Measurements from ENCODE around the gene OR2H1. TPM values are rescaled to one million over a fixed set of nuclear protein-coding genes. Genes with fewer than 3 reads are reported as not detected.

The OR2H1 gene
- total RNA-seq, 1 donor from 2014 or later = not detected

- Mint-ChIP-seq H3K4me3 (no peak within 1 kb of the TSS), H3K27ac (no peak within 1 kb of the TSS), H3K9me3 (no peaks in the 10 kb centered on the region), H3K27me3 (ENCODE audit: insufficient read depth) (peaks cover 8% of the 10 kb centered on the region), H3K4me1 (ENCODE audit: low read depth) (no peaks in the 10 kb centered on the region), H3K36me3 (ENCODE audit: low read depth) (no peaks in the 10 kb centered on the region)
- intact Hi-C loops (cut with micrococcal nuclease) = no loop called here
- DNase-seq (ENCODE audit: low spot score) = no peak
These were observed 30.7 kb downstream of the OR2H1 start, which contains the start of gene MAS1L for GRCh38 chr6:29487660-29488059. TSS of gene MAS1L (minus strand) at chr6:29487956. CDS start at chr6:29487902, 54 bp downstream.

GRCh38 chr6:29488874-29489273 lies 31.9 kb downstream of the OR2H1 start:
- Mint-ChIP-seq H3K27me3 (ENCODE audit: insufficient read depth) (peaks cover 5% of the 10 kb centered on the region), H3K36me3 (ENCODE audit: low read depth) (no peaks in the 10 kb centered on the region), H3K9me3 (no peaks in the 10 kb centered on the region), H3K4me1 (ENCODE audit: low read depth) (no peaks in the 10 kb centered on the region), H3K4me3 (no peak overlapping the region), H3K27ac (no peak overlapping the region)
- no peak for DNase-seq (ENCODE audit: low spot score)
- intact Hi-C loops (cut with micrococcal nuclease) = no loop called here

DNA sequence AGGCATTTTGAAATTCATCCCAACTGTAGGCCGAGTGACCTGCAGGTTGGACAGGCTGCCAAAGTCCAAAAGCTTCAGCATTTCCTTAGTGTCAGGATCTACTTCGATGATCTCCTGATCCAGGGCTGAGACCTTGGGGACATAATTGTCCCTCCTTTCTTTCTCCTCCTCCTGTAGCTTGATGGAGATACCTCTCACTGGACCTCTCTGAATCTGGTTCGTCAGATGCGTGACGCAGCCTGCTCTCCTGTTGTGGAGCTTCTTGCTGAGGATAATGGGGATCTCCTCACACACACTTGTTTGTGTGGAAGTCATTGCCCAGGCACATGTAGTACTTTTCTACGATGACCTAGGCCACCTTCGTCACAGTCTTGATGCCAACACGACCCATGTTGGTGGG lies 32.3 kb downstream of the OR2H1 start:
- H3K4me1 Mint-ChIP-seq (ENCODE audit: low read depth) = no peaks in the 10 kb centered on the region
- H3K27ac Mint-ChIP-seq = no peak overlapping the region
- H3K4me3 Mint-ChIP-seq = no peak overlapping the region
- intact Hi-C loops (cut with micrococcal nuclease) = no loop called here
- H3K9me3 Mint-ChIP-seq = no peaks in the 10 kb centered on the region
- H3K27me3 Mint-ChIP-seq (ENCODE audit: insufficient read depth) = peaks cover 5% of the 10 kb centered on the region
- no peaks in the 10 kb centered on the region for H3K36me3 Mint-ChIP-seq (ENCODE audit: low read depth)
- no peak for DNase-seq (ENCODE audit: low spot score)

- DNase-seq (ENCODE audit: low spot score) = no peak
- Mint-ChIP-seq H3K4me3 (no peak overlapping the region), H3K36me3 (ENCODE audit: low read depth) (no peaks in the 10 kb centered on the region), H3K27me3 (ENCODE audit: insufficient read depth) (peaks cover 5% of the 10 kb centered on the region), H3K27ac (no peak overlapping the region), H3K9me3 (no peaks in the 10 kb centered on the region), H3K4me1 (ENCODE audit: low read depth) (no peaks in the 10 kb centered on the region)
- intact Hi-C loops (cut with micrococcal nuclease) = no loop called here
These were observed 33.1 kb downstream of the OR2H1 start for GRCh38 chr6:29490055-29490454.

DNA sequence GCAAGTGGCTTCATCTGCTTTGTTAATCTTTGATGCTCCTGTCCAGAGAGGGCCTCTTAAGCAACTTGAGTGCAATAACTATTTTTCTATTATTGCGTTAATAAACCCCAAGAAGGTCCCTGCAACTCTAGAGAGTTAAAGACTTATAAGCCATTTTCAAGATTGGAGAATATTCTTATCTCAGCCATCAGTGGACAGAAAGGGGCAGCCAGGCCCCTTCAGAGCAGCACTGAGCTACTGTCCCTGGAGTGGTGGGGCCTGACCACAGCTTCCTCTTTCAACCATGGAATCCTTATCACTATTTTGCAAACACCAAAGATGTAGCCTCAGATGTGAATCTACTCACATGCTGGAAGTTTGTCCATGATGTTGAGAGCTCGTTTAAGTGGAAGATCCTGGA lies 33.6 kb downstream of the OR2H1 start:
- no peak for DNase-seq (ENCODE audit: low spot score)
- H3K27me3 Mint-ChIP-seq (ENCODE audit: insufficient read depth) = peaks cover 5% of the 10 kb centered on the region
- no peaks in the 10 kb centered on the region for H3K36me3 Mint-ChIP-seq (ENCODE audit: low read depth)
- intact Hi-C loops (cut with micrococcal nuclease) = no loop called here
- H3K27ac Mint-ChIP-seq = no peak overlapping the region
- no peaks in the 10 kb centered on the region for H3K4me1 Mint-ChIP-seq (ENCODE audit: low read depth)
- H3K9me3 Mint-ChIP-seq = no peaks in the 10 kb centered on the region
- H3K4me3 Mint-ChIP-seq = no peak overlapping the region

DNA sequence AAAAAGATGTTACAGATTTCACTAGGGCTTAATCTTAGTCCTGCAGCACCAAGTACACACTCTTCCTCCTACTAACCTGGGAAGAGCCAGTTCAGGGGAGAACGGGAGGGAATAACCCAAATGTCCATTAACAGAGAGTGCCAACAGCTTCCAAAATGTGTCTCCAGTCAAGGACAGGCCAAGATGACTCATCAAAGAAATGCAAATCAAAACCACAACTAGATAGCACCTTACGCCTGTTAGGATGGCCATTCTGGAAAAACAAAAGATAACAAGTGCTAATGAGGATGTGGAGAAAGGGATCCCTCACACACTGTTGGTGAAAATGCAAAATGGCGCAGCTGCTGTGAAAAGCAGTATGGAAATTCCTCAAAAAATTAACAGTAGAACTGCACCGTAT lies 34.6 kb downstream of the OR2H1 start:
- H3K4me3 Mint-ChIP-seq = no peak overlapping the region
- no peak overlapping the region for H3K27ac Mint-ChIP-seq
- no peak for DNase-seq (ENCODE audit: low spot score)
- no peaks in the 10 kb centered on the region for H3K36me3 Mint-ChIP-seq (ENCODE audit: low read depth)
- intact Hi-C loops (cut with micrococcal nuclease) = no loop called here
- no peaks in the 10 kb centered on the region for H3K4me1 Mint-ChIP-seq (ENCODE audit: low read depth)
- H3K9me3 Mint-ChIP-seq = no peaks in the 10 kb centered on the region
- peaks cover 1% of the 10 kb centered on the region for H3K27me3 Mint-ChIP-seq (ENCODE audit: insufficient read depth)

DNA sequence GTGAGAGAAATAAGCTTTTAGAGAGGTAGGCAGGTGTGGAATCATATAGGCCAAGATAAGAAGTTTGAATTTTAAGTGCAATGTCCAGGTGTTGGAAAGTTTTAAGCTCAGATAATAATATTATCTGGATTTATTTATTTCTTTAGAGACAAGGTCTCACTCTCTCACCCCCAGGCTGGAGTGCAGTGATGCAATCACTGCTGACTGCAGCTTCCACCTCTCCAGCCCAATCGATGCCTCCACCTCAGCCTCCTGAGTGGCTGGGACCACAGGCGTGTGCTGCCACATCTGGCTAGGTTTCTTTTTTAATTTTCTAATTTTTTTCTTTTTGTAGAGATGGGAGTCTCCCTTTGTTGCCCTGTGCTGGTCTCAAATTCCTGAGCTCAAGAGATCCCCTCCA lies 36.3 kb downstream of the OR2H1 start:
- intact Hi-C loops (cut with micrococcal nuclease) = no loop called here
- Mint-ChIP-seq H3K4me3 (no peak overlapping the region), H3K9me3 (no peaks in the 10 kb centered on the region), H3K27ac (no peak overlapping the region), H3K27me3 (ENCODE audit: insufficient read depth) (peaks cover 9% of the 10 kb centered on the region), H3K4me1 (ENCODE audit: low read depth) (no peaks in the 10 kb centered on the region), H3K36me3 (ENCODE audit: low read depth) (no peaks in the 10 kb centered on the region)
- DNase-seq (ENCODE audit: low spot score) = no peak

GRCh38 chr6:29494131-29494530 lies 37.2 kb downstream of the OR2H1 start:
- Mint-ChIP-seq H3K27ac (no peak overlapping the region), H3K36me3 (ENCODE audit: low read depth) (no peaks in the 10 kb centered on the region), H3K4me3 (no peak overlapping the region), H3K9me3 (no peaks in the 10 kb centered on the region), H3K27me3 (ENCODE audit: insufficient read depth) (peaks cover 14% of the 10 kb centered on the region), H3K4me1 (ENCODE audit: low read depth) (no peaks in the 10 kb centered on the region)
- no peak for DNase-seq (ENCODE audit: low spot score)
- intact Hi-C loops (cut with micrococcal nuclease) = no loop called here

- Mint-ChIP-seq H3K9me3 (no peaks in the 10 kb centered on the region), H3K36me3 (ENCODE audit: low read depth) (no peaks in the 10 kb centered on the region), H3K4me3 (no peak overlapping the region), H3K4me1 (ENCODE audit: low read depth) (no peaks in the 10 kb centered on the region), H3K27ac (no peak overlapping the region), H3K27me3 (ENCODE audit: insufficient read depth) (peaks cover 16% of the 10 kb centered on the region)
- intact Hi-C loops (cut with micrococcal nuclease) = no loop called here
- DNase-seq (ENCODE audit: low spot score) = no peak
These were observed 38.6 kb downstream of the OR2H1 start for GRCh38 chr6:29495571-29495970.

DNA sequence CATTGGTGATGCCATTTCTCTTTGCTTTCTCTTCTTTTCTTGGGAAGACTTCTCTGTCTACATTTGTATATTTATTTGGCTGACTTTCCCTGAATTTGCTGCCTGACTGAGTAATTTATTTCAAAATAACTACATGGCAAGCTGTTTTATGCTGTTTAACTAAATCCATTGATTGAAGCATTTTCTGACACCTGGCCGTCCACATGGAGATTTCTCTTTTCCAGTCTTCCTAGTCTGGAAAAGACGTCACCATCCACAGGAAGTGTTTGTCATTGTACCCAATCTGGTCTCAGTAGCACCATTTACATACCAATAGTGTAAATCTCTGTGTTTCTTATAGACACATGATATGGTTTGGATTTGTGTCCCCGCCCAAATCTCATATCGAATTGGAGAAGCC lies 40.0 kb downstream of the OR2H1 start:
- intact Hi-C loops (cut with micrococcal nuclease) = no loop called here
- no peaks in the 10 kb centered on the region for H3K4me1 Mint-ChIP-seq (ENCODE audit: low read depth)
- no peaks in the 10 kb centered on the region for H3K9me3 Mint-ChIP-seq
- H3K27ac Mint-ChIP-seq = no peak overlapping the region
- peaks cover 16% of the 10 kb centered on the region for H3K27me3 Mint-ChIP-seq (ENCODE audit: insufficient read depth)
- no peaks in the 10 kb centered on the region for H3K36me3 Mint-ChIP-seq (ENCODE audit: low read depth)
- no peak for DNase-seq (ENCODE audit: low spot score)
- H3K4me3 Mint-ChIP-seq = no peak overlapping the region

DNA sequence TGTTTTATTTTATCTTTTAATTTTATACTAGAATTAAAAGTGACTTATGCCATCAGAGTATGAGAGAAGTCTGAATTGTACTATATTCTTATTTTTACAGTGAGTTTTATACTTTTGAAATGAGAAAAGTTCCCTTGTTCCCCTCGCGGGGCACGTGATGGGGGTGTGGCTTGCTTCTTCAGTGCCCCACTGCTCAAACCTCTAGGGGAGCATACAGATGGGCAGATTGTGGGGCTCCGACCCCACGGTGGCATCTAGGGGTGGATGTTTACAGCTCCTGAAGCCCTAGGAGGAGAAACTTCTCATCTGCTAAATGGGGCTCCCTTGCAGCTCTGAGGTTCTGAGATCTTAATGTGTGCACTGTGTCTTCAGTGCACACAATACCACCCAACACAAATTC lies 42.7 kb downstream of the OR2H1 start:
- peaks cover 19% of the 10 kb centered on the region for H3K27me3 Mint-ChIP-seq (ENCODE audit: insufficient read depth)
- no peaks in the 10 kb centered on the region for H3K4me1 Mint-ChIP-seq (ENCODE audit: low read depth)
- no peak overlapping the region for H3K4me3 Mint-ChIP-seq
- DNase-seq (ENCODE audit: low spot score) = no peak
- intact Hi-C loops (cut with micrococcal nuclease) = no loop called here
- H3K36me3 Mint-ChIP-seq (ENCODE audit: low read depth) = no peaks in the 10 kb centered on the region
- H3K9me3 Mint-ChIP-seq = no peaks in the 10 kb centered on the region
- H3K27ac Mint-ChIP-seq = no peak overlapping the region

- H3K4me3 Mint-ChIP-seq = no peak overlapping the region
- no peaks in the 10 kb centered on the region for H3K4me1 Mint-ChIP-seq (ENCODE audit: low read depth)
- DNase-seq (ENCODE audit: low spot score) = no peak
- no peaks in the 10 kb centered on the region for H3K36me3 Mint-ChIP-seq (ENCODE audit: low read depth)
- intact Hi-C loops (cut with micrococcal nuclease) = no loop called here
- H3K27me3 Mint-ChIP-seq (ENCODE audit: insufficient read depth) = peaks cover 22% of the 10 kb centered on the region
- H3K9me3 Mint-ChIP-seq = no peaks in the 10 kb centered on the region
- no peak overlapping the region for H3K27ac Mint-ChIP-seq
These were observed 43.6 kb downstream of the OR2H1 start for GRCh38 chr6:29500594-29500993.

GRCh38 chr6:29501106-29501505 lies 44.2 kb downstream of the OR2H1 start:
- H3K27ac Mint-ChIP-seq = no peak overlapping the region
- intact Hi-C loops (cut with micrococcal nuclease) = no loop called here
- H3K27me3 Mint-ChIP-seq (ENCODE audit: insufficient read depth) = peaks cover 22% of the 10 kb centered on the region
- H3K4me3 Mint-ChIP-seq = no peak overlapping the region
- DNase-seq (ENCODE audit: low spot score) = no peak
- H3K36me3 Mint-ChIP-seq (ENCODE audit: low read depth) = no peaks in the 10 kb centered on the region
- no peaks in the 10 kb centered on the region for H3K4me1 Mint-ChIP-seq (ENCODE audit: low read depth)
- H3K9me3 Mint-ChIP-seq = no peaks in the 10 kb centered on the region

DNA sequence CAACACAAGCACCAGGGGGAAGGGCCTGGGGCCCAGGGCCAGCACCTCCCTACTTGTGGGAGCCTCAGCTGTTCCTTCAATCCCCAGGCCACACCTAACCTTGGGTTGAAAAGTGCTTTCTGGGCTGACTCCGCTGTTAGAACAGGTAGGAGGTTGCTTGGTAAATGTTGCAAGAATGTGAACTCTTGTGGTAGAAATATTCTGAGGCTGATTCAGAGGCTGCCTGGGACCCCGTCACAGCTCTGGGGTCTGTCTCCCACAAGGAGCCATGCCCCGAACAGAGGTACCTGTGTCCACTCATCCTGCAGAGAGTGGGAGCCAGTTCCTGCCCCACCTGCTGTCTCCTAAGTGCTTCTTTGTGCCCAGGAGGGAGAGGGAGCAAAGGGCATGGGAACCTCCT lies 45.2 kb downstream of the OR2H1 start:
- Mint-ChIP-seq H3K9me3 (no peaks in the 10 kb centered on the region), H3K4me1 (ENCODE audit: low read depth) (no peaks in the 10 kb centered on the region), H3K36me3 (ENCODE audit: low read depth) (no peaks in the 10 kb centered on the region), H3K27ac (no peak overlapping the region), H3K4me3 (no peak overlapping the region), H3K27me3 (ENCODE audit: insufficient read depth) (peaks cover 15% of the 10 kb centered on the region)
- DNase-seq (ENCODE audit: low spot score) = no peak
- intact Hi-C loops (cut with micrococcal nuclease) = no loop called here
